Stimulated activated CD4-positive, alpha-beta T cell treated with anti-CD3 and anti-CD28 coated beads, TNF-alpha, amount 100 ng/mL, for 48 hours (primary cell): ENCODE results near the gene TUBA1A.
"Not testable (repeated sequence)": the region's sequence is repeated elsewhere in the genome, so short reads cannot be mapped to it uniquely, and the experiment has no call there.

Experiments used
- DNase-seq, 3 donors: peaks; one replicate each; pipeline ENCODE4 v3.0.0-alpha.2; 2020; ENCODE audit warnings: low read depth in 3 of 3

The TUBA1A gene

GRCh38 chr12:49154221-49154620 is 34.7 kb downstream of the TUBA1A start:
- no peak for DNase-seq

- no peak for DNase-seq
These were observed 41.5 kb downstream of the TUBA1A start for GRCh38 chr12:49147384-49147783.

GRCh38 chr12:49146406-49146805 is 42.5 kb downstream of the TUBA1A start:
- DNase-seq, result no peak

- no peak for DNase-seq
These were observed 44.5 kb downstream of the TUBA1A start for GRCh38 chr12:49144384-49144783.

- no peak for DNase-seq
These were observed 49.9 kb downstream of the TUBA1A start for GRCh38 chr12:49138999-49139398.

- no peak for DNase-seq
These were observed 50.3 kb downstream of the TUBA1A start for GRCh38 chr12:49138587-49138986.

GRCh38 chr12:49137476-49137875 is 51.4 kb downstream of the TUBA1A start:
- no peak for DNase-seq

- not testable (repeated sequence) for DNase-seq
These were observed 51.9 kb downstream of the TUBA1A start for GRCh38 chr12:49136997-49137396.
